Measurements from ENCODE around the gene TYROBP.
A peak's percentile ranks its signal among the peaks of the same experiment; 100 is the strongest.

The TYROBP gene

GRCh38 chr19:35856546-35857149 lies 51.4 kb downstream of the TYROBP start, which contains the start of gene KIRREL2:
Gene KIRREL2 (plus strand): TSS chr19:35856911. CDS start chr19:35857120, 209 bp downstream.
- no peaks in the 10 kb centered on the region for H3K9me2 ChIP-seq (replicated peaks; ENCODE audit: low read depth, low read length)
- H3K27me3 ChIP-seq (ENCODE audit: insufficient read depth, low read length, poor library complexity, severe bottlenecking), result no peaks in the 10 kb centered on the region
- peak within 1 kb of the TSS; percentile 64 for H3K9ac ChIP-seq (ENCODE audit: low read depth, low read length, poor library complexity, severe bottlenecking)
- H2AFZ ChIP-seq (ENCODE audit: low read length), result peak within 1 kb of the TSS; percentile 97
- H3K36me3 ChIP-seq (ENCODE audit: insufficient read depth, low read length), result no peaks in the 10 kb centered on the region
- H4K20me1 ChIP-seq (ENCODE audit: insufficient read depth, low read length, poor library complexity, severe bottlenecking), result no peaks in the 10 kb centered on the region
- H3F3A ChIP-seq (ENCODE audit: low read depth), result no peaks in the 10 kb centered on the region
- H3K4me3 ChIP-seq (ENCODE audit: low read length, poor library complexity, severe bottlenecking), result peak within 1 kb of the TSS; percentile 71
- H3K79me2 ChIP-seq (ENCODE audit: insufficient read depth, low read length), result no peaks in the 10 kb centered on the region
- peak within 1 kb of the TSS; percentile 77 for H3K4me2 ChIP-seq (ENCODE audit: low read depth, low read length, poor library complexity, severe bottlenecking)
- no peak for TF ChIP-seq EZH2phosphoT487 (IDR thresholded peaks at IDR 0.05; ENCODE audit: borderline replicate concordance)
- no peak for TF ChIP-seq CTCF (conservative IDR thresholded peaks at IDR 0.05; ENCODE audit: low read length)
- H3K9me3 ChIP-seq (ENCODE audit: insufficient read depth, low read depth, low read length), result no peaks in the 10 kb centered on the region
- peaks cover 4% of the 10 kb centered on the region for H3K4me1 ChIP-seq (ENCODE audit: insufficient read depth, low read length, poor library complexity, severe bottlenecking)

Measured in Loucy (cell line).